CD14-positive monocyte (primary cell): ENCODE data around the gene FGFRL1. TPM values are rescaled to one million over a fixed set of nuclear protein-coding genes. Genes with fewer than 3 reads are reported as not detected.
"Not testable (repeated sequence)": the region's sequence is repeated elsewhere in the genome, so short reads cannot be mapped to it uniquely, and the experiment has no call there.

Source experiments
- DNase-seq, 3 donors: peaks; one replicate each; pipeline ENCODE4 v3.0.0-alpha.2; 2011 to 2022
- H2AFZ ChIP-seq: 2 replicates; pipeline ENCODE4 v1.6.0; 2012; ENCODE audit warnings: mild to moderate bottlenecking, low read depth, low read length, inconsistent platforms; ENCODE audit not compliant: insufficient read depth, poor library complexity, severe bottlenecking
- H3K27ac ChIP-seq, 2 donors: 1 replicate in 1 of 2; 2 replicates in 1 of 2; pipeline ENCODE4 v1.5.1; 2012 to 2013; ENCODE audit warnings: low read length in 2 of 2, control low read depth in 1 of 2, inconsistent platforms in 1 of 2, low read depth in 1 of 2, mild to moderate bottlenecking in 1 of 2
- H3K27me3 ChIP-seq, 2 donors: one replicate each; pipeline versions ENCODE4 v1.6.0 to v1.6.1; 2011 to 2013; ENCODE audit warnings: low read length in 2 of 2; ENCODE audit not compliant: control insufficient read depth in 2 of 2, insufficient read depth in 2 of 2
- H3K36me3 ChIP-seq, 2 donors: replicated peaks in 1 of 2; 1 replicate in 1 of 2; 2 replicates in 1 of 2; pipeline versions ENCODE4 v1.5.1 to v1.6.1; 2012 to 2013; ENCODE audit warnings: low read length in 2 of 2, control low read depth in 1 of 2, inconsistent platforms in 1 of 2, mild to moderate bottlenecking in 1 of 2; ENCODE audit not compliant: insufficient read depth in 2 of 2, control insufficient read depth in 1 of 2
- H3K4me1 ChIP-seq, 2 donors: 1 replicate in 1 of 2; 2 replicates in 1 of 2; pipeline versions ENCODE4 v1.5.1 to v1.6.1; 2012 to 2013; ENCODE audit warnings: low read length in 2 of 2, control low read depth in 1 of 2, inconsistent platforms in 1 of 2, mild to moderate bottlenecking in 1 of 2, moderate library complexity in 1 of 2; ENCODE audit not compliant: insufficient read depth in 2 of 2, control insufficient read depth in 1 of 2
- H3K4me2 ChIP-seq: replicated peaks from 2 replicates; pipeline ENCODE3; 2012; ENCODE audit warnings: low read length, moderate library complexity, mild to moderate bottlenecking; ENCODE audit not compliant: poor library complexity, severe bottlenecking; ENCODE audit errors: extremely low read depth
- H3K4me3 ChIP-seq, 3 experiments: fragments of 200-600 bp in 1 of 3; sonication (generic) in 1 of 3; replicated peaks in 1 of 3; 1 replicate in 2 of 3; 2 replicates in 1 of 3; pipeline ENCODE4 v1.5.1; 2011 to 2013; ENCODE audit warnings: low read length in 3 of 3, mild to moderate bottlenecking in 3 of 3, control low read depth in 2 of 3, low read depth in 2 of 3, inconsistent platforms in 1 of 3, moderate library complexity in 1 of 3
- H3K79me2 ChIP-seq: 2 replicates; pipeline ENCODE4 v1.6.0; 2012; ENCODE audit warnings: mild to moderate bottlenecking, control low read depth, inconsistent platforms, low read length, moderate library complexity; ENCODE audit not compliant: insufficient read depth
- H3K9ac ChIP-seq: 2 replicates; pipeline ENCODE4 v1.6.0; 2017; ENCODE audit warnings: low read length, mild to moderate bottlenecking; ENCODE audit not compliant: insufficient read depth, poor library complexity, severe bottlenecking
- H3K9me3 ChIP-seq, 2 donors: replicated peaks in 1 of 2; 1 replicate in 1 of 2; 2 replicates in 1 of 2; pipeline versions ENCODE4 v1.5.1 to v1.6.1; 2012 to 2013; ENCODE audit warnings: low read length in 2 of 2, control low read depth in 1 of 2; ENCODE audit not compliant: control insufficient read depth in 1 of 2, insufficient read depth in 1 of 2
- H4K20me1 ChIP-seq: 2 replicates; pipeline ENCODE4 v1.6.0; 2012; ENCODE audit warnings: mild to moderate bottlenecking, low read length, control low read depth, moderate library complexity; ENCODE audit not compliant: insufficient read depth
- H3K27ac Mint-ChIP-seq, 7 donors: one replicate each; pipeline ENCODE4 v1.8.0; 2020; ENCODE audit warnings: mild to moderate bottlenecking in 7 of 7, mixed read lengths in 7 of 7, moderate library complexity in 6 of 7, inconsistent platforms in 2 of 7
- H3K27me3 Mint-ChIP-seq, 3 donors: one replicate each; pipeline ENCODE4 v1.8.0; 2021 to 2022; ENCODE audit warnings: low read depth in 3 of 3, mild to moderate bottlenecking in 3 of 3, mixed read lengths in 3 of 3, moderate library complexity in 3 of 3, inconsistent platforms in 1 of 3
- H3K36me3 Mint-ChIP-seq, 2 donors: one replicate each; pipeline ENCODE4 v1.8.0; 2020; ENCODE audit warnings: mixed read lengths in 2 of 2, inconsistent platforms in 1 of 2, mild to moderate bottlenecking in 1 of 2
- H3K4me1 Mint-ChIP-seq: one replicate; pipeline ENCODE4 v1.8.0; 2020; ENCODE audit warnings: mild to moderate bottlenecking, mixed read lengths
- H3K4me3 Mint-ChIP-seq, 2 donors: one replicate each; pipeline ENCODE4 v1.8.0; 2020; ENCODE audit warnings: mild to moderate bottlenecking in 2 of 2, mixed read lengths in 2 of 2, moderate library complexity in 1 of 2
- H3K9me3 Mint-ChIP-seq, 7 donors: one replicate each; pipeline ENCODE4 v1.8.0; 2020 to 2022; ENCODE audit warnings: mixed read lengths in 7 of 7, mild to moderate bottlenecking in 6 of 7, moderate library complexity in 6 of 7, inconsistent platforms in 2 of 7
- CTCF ChIP-seq: fragments of 200-600 bp; IDR thresholded peaks from one replicate; pipeline ENCODE4 v1.8.0; 2022; ENCODE audit warnings: antibody characterized with exemption, mild to moderate bottlenecking
- WGBS: methylation state at CpG from one replicate; pipeline ENCODE4 v1.1.5; 2013; ENCODE audit warnings: missing lambda C conversion rate; ENCODE audit not compliant: insufficient coverage; 5-methylcytosine and 5-hydroxymethylcytosine counted together
- intact Hi-C, 2 donors: fragments of 100-400 bp; cut with micrococcal nuclease; formaldehyde crosslinking; loops; one replicate each; pipeline versions ENCODE4 v1.15.0 to v1.15.1; 2023
- polyA plus RNA-seq, 3 donors: library from polyadenylated mRNA; depleted of rRNA in 1 of 3; unstranded in 2 of 3; stranded (reverse) in 1 of 3; fragments of 300-500 nt in 2 of 3; fragments of >200 nt in 1 of 3; fragmentation: Illumina TruSeq in 2 of 3; gene quantifications; 1 replicate in 2 of 3; 2 replicates in 1 of 3; pipeline ENCODE4 v1.2.3, GENCODE V29; 2012 to 2021

FGFRL1 gene
- polyA plus RNA-seq, 3 donors: 0.17 to 77.7 (median 0.28) TPM

DNA sequence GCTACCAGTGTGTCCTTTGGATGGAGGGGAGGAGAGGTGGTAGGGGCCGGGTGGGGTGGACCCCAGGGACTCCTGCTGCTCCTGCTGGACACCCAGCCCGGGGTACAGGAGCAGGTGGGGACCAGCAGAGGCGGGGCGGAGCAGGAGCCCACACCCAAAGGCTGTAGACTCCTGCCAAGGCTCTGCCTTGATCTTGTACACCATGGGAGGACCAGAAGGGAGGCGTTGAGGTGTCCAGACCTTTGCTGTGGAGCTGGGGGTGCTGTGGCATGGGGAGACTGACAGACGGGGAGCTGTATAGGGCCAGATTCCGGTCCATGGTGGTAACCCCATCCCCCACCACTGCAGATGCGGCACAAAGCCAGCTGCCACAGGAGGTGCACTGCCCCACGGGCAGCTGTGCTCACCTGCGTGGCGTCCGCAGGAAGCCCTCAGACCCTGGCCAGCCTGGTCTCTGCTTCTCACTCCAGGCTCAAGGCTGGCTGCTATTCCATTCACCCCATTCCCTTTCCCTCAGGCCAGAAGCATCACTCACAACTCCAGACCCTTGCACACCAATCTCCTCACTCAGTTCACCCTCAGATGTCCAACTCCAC is 13.2 kb upstream of the FGFRL1 start:
- H3K9me3 Mint-ChIP-seq: peaks cover 0 to 26% (median 2%) of the 10 kb centered on the region in 7 donors
- H3K27me3 Mint-ChIP-seq: peaks cover 57 to 71% (median 58%) of the 10 kb centered on the region in 3 donors
- Histone ChIP-seq H3K9me3 (peaks cover 0 to 10% of the 10 kb centered on the region in 2 donors), H3K36me3 (no peaks in the 10 kb centered on the region), H3K27ac (no peak overlapping the region), H4K20me1 (peaks cover 33% of the 10 kb centered on the region), H3K27me3 (peaks cover 20 to 64% of the 10 kb centered on the region in 2 donors), H2AFZ (no peak overlapping the region), H3K4me1 (peaks cover 7 to 12% of the 10 kb centered on the region in 2 donors), H3K4me2 (no peak overlapping the region), H3K79me2 (no peaks in the 10 kb centered on the region), H3K4me3 (no peak overlapping the region), H3K9ac (no peak overlapping the region)
- no peak for DNase-seq
- WGBS: 50% methylated on average over 9 of the region's 12 CpGs
- peak overlapping the region in 1 of 2 donors; percentile 67 for H3K4me3 Mint-ChIP-seq
- TF ChIP-seq CTCF: no peak
- no peak overlapping the region for H3K27ac Mint-ChIP-seq
- H3K36me3 Mint-ChIP-seq: no peaks in the 10 kb centered on the region
- peaks cover 4% of the 10 kb centered on the region for H3K4me1 Mint-ChIP-seq
- intact Hi-C loops: no loop called here

DNA sequence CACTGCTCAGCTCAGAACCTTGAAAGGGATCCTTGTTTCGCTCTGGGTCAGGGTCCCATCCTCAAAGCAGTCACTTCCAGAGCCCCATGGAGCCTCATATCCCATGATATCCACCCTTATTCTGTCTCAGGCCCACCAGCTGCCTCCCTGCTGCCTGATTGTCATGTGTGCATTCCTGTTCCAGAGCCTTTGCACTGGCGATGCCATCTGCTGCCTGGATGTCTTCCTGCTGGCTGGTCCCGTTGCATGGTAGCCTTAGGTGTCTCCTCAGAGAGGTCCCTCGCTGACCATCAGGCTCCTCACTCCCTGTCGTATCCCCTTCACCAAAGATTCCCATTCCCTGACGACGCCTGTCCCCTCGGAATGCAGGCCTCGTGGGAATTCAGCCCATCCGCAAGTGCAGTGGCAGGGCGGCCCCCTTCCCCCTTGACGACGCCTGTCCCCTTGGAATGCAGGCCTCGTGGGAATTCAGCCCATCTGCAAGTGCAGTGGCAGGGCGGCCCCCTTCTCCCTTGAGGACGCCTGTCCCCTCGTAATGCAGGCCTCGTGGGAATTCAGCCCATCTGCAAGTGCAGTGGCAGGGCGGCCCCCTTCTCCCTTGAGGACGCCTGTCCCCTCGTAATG is 12.1 kb upstream of the FGFRL1 start:
- H3K4me3 ChIP-seq, H3K36me3 Mint-ChIP-seq, H3K36me3 ChIP-seq, H3K79me2 ChIP-seq, DNase-seq, H3K4me2 ChIP-seq, H3K9me3 ChIP-seq, H3K4me1 Mint-ChIP-seq, H3K9ac ChIP-seq, intact Hi-C loops, H2AFZ ChIP-seq, H3K27ac ChIP-seq: not testable (repeated sequence)
- Histone ChIP-seq H3K4me1 (peaks cover 7 to 12% of the 10 kb centered on the region in 2 donors), H3K27me3 (peaks cover 24 to 75% of the 10 kb centered on the region in 2 donors), H4K20me1 (peaks cover 28% of the 10 kb centered on the region)
- Mint-ChIP-seq H3K27ac (peak overlapping the region in 1 of 7 donors; percentile 57), H3K4me3 (peak overlapping the region in 1 of 2 donors; percentile 68), H3K9me3 (peaks cover 0 to 26% (median 2%) of the 10 kb centered on the region in 7 donors), H3K27me3 (peaks cover 66 to 83% (median 68%) of the 10 kb centered on the region in 3 donors)
- WGBS: 73% methylated on average over 11 of the region's 21 CpGs
